GM21576 (cell line): ENCODE data around the gene POU3F4.

Experiments used
- ATAC-seq: cut with Tn5 transposase; IDR thresholded peaks from one replicate; pipeline ENCODE4 v1.9.1; 2021; ENCODE audit warnings: mild to moderate bottlenecking, moderate library complexity; ENCODE audit not compliant: unreplicated experiment

The POU3F4 gene

GRCh38 chrX:83508006-83508405, at the start of gene POU3F4:
TSS of gene POU3F4 (plus strand) at chrX:83508290. CDS start at chrX:83508325, 35 bp downstream.
- ATAC-seq: no peak

- peak; percentile 97 for ATAC-seq
Observed at GRCh38 chrX:83469551-83469950, 38.5 kb upstream of the POU3F4 start.

- ATAC-seq: no peak
Observed at GRCh38 chrX:83495898-83496297, 12.2 kb upstream of the POU3F4 start.

GRCh38 chrX:83501003-83501402, 7.1 kb upstream of the POU3F4 start:
- ATAC-seq: no peak

GRCh38 chrX:83501530-83501929, 6.6 kb upstream of the POU3F4 start:
- ATAC-seq: no peak

- no peak for ATAC-seq
Observed at GRCh38 chrX:83504721-83505479, 3.2 kb upstream of the POU3F4 start.

GRCh38 chrX:83508526-83509253, 600 bp downstream of the POU3F4 start:
- no peak for ATAC-seq

GRCh38 chrX:83509254-83509801, 1.2 kb downstream of the POU3F4 start:
- no peak for ATAC-seq

- ATAC-seq: no peak
Observed at GRCh38 chrX:83510510-83511062, 2.5 kb downstream of the POU3F4 start.

GRCh38 chrX:83511208-83511607, 3.1 kb downstream of the POU3F4 start:
- no peak for ATAC-seq

- no peak for ATAC-seq
Observed at GRCh38 chrX:83512111-83512510, 4.0 kb downstream of the POU3F4 start.

GRCh38 chrX:83516597-83516996, 8.5 kb downstream of the POU3F4 start:
- no peak for ATAC-seq

- no peak for ATAC-seq
Observed at GRCh38 chrX:83521905-83522304, 13.8 kb downstream of the POU3F4 start.

- no peak for ATAC-seq
Observed at GRCh38 chrX:83529950-83530349, 21.9 kb downstream of the POU3F4 start.

GRCh38 chrX:83535417-83536196, 27.5 kb downstream of the POU3F4 start:
- peak; percentile 65 for ATAC-seq
